NB4 (cell line): ENCODE measurements around the gene PARK7.
"Not testable (repeated sequence)": the region's sequence is repeated elsewhere in the genome, so short reads cannot be mapped to it uniquely, and the experiment has no call there.

Experiments
- MYC ChIP-seq: IDR thresholded peaks from 2 replicates; pipeline ENCODE4 v1.6.1; 2011; ENCODE audit warnings: low read depth, low read length
- POLR2A ChIP-seq: IDR thresholded peaks from 2 replicates; pipeline ENCODE4 v1.6.1; 2011; ENCODE audit warnings: mild to moderate bottlenecking; ENCODE audit not compliant: insufficient read length; ENCODE audit errors: extremely low read depth
- TF ChIP-seq, protein P1 (sequence below): IDR thresholded peaks from one replicate; pipeline ENCODE4 v1.5.1; 2012; ENCODE audit warnings: low read depth, low read length
- TF ChIP-seq, protein P2 (sequence below): IDR thresholded peaks from 2 replicates; pipeline ENCODE4 v1.6.1; 2011; ENCODE audit warnings: low read depth, low read length

- TF ChIP-seq, protein P1, sequence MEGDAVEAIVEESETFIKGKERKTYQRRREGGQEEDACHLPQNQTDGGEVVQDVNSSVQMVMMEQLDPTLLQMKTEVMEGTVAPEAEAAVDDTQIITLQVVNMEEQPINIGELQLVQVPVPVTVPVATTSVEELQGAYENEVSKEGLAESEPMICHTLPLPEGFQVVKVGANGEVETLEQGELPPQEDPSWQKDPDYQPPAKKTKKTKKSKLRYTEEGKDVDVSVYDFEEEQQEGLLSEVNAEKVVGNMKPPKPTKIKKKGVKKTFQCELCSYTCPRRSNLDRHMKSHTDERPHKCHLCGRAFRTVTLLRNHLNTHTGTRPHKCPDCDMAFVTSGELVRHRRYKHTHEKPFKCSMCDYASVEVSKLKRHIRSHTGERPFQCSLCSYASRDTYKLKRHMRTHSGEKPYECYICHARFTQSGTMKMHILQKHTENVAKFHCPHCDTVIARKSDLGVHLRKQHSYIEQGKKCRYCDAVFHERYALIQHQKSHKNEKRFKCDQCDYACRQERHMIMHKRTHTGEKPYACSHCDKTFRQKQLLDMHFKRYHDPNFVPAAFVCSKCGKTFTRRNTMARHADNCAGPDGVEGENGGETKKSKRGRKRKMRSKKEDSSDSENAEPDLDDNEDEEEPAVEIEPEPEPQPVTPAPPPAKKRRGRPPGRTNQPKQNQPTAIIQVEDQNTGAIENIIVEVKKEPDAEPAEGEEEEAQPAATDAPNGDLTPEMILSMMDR: not testable (repeated sequence)
- not testable (repeated sequence) for TF ChIP-seq POLR2A, MYC
- TF ChIP-seq, protein P2, sequence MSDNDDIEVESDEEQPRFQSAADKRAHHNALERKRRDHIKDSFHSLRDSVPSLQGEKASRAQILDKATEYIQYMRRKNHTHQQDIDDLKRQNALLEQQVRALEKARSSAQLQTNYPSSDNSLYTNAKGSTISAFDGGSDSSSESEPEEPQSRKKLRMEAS: not testable (repeated sequence)
These were observed 1.8 kb downstream of the PARK7 start for GRCh38 chr1:7963378-7963730.
